Stimulated activated CD8-positive, alpha-beta memory T cell treated with anti-CD3 and anti-CD28 coated beads, Interleukin-15, amount 100 ng/mL, for 48 hours (primary cell): ENCODE data around the gene HK2.
"Not testable (repeated sequence)": the region's sequence is repeated elsewhere in the genome, so short reads cannot be mapped to it uniquely, and the experiment has no call there.

Experiments used
- DNase-seq, 2 donors: peaks; one replicate each; pipeline ENCODE4 v3.0.0-alpha.2; 2020; ENCODE audit warnings: low read depth in 2 of 2

The HK2 gene

GRCh38 chr2:74834792-74835755 lies 1.1 kb downstream of the HK2 start:
- DNase-seq: peak; percentile 58 to 66

DNA sequence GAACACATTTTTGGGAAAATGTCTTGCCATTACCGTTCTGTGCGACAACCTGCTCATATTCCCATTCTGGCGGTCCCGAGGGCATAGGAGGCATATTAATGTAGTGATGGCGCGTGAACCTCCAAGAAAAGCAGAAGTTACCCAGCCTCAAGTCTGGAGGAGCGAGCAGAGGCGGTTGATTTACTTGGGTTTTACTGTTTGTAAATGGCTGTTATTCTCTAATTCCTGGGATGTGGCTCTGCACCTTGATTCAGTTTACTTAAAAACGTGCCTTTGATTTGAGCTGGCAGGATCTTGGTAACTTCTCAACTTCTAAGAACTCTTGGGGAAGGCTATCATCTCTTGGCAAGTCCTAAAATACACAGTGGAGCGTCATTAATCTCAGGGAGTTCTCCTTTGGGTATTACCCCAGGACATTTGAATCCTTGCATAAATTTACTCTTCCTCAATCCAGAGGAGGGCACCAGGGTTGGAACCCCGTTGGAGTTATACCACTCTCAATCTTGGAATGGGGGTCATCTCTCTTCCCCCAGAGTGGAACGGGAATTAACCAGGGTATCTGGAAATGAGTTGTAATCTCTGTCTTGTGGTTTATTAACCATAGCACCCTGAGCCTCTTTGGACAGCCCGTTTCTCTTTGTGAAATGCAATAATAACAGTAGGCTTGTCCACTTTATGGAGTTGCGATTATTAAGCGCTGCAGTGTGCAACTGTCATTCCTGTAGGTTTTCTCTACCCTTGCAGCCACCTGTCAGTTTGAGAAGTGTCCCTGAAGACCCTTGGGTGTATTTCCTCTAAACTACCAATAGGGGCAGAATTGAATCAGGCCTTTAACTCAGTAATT lies 2.1 kb downstream of the HK2 start:
- no peak for DNase-seq

GRCh38 chr2:74836675-74837401 lies 2.9 kb downstream of the HK2 start:
- DNase-seq: no peak

DNA sequence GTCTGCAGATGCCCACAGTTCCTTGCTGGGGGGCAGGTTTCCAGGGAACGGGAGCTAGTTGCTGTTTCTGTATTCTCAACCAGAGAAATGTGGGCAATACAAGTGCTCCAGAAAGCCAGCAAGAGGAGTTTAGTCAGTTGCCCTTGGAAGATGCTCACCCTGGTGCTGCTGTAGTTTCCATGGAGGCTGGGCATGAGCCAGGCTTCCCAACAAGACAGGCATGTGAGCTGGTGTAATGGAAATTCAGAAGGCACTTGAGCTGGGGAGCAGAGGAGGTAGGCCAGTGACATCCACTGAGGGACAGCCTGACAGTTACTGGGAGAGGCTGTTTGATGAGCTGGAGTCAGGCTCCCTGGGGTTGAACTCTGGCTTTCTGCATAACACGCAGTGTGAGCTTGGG lies 7.7 kb downstream of the HK2 start:
- DNase-seq: no peak

DNA sequence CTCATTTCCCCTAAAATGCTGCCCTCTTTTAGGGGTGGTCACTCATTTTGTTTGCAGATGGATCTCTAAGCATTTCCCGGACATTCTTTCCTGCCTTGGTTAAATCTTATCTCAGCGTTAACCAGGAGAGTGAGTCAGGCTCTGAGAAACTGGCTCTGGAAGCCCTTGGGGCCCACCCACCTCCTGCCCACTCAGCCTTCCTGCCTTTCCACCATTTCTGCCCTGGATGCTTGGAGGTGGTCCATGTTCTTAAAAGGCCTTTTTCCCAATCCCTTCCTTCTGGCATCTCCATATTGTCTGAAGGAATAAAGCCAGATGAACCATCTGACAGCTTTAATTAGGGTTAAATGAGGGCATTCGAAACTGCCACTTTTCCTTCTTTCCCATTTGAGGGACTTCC lies 9.5 kb downstream of the HK2 start:
- DNase-seq: no peak

- DNase-seq: no peak
These were observed 10.0 kb downstream of the HK2 start for GRCh38 chr2:74843899-74844298.

GRCh38 chr2:74844752-74845151 lies 10.8 kb downstream of the HK2 start:
- no peak for DNase-seq

DNA sequence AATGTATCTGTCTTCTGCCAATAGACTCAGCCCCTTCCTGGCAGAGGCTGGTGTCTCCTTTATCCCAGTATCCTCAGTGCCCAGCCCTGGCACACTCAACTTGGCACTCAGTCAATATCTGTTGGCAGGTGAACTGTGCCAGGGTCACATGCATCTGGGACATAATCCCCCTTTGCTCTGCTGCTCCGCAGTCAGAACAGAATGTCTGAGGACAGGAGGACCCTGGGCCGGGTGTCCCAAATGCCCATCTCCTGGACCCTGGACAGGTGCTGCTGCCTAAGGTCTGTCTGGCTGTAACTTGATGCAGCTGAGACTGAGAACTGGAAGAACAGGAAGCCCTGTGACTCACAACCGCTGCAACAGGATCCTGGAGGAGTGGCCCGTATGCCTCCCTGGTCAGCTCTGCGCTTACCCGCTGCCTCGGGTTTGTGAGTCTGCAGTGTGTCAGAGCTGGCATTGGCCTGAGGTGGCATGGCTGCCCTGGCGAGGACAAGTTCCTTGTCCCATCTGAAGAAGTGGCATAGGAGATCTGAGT lies 11.4 kb downstream of the HK2 start:
- DNase-seq: no peak

GRCh38 chr2:74845991-74846390 lies 12.1 kb downstream of the HK2 start:
- no peak for DNase-seq

DNA sequence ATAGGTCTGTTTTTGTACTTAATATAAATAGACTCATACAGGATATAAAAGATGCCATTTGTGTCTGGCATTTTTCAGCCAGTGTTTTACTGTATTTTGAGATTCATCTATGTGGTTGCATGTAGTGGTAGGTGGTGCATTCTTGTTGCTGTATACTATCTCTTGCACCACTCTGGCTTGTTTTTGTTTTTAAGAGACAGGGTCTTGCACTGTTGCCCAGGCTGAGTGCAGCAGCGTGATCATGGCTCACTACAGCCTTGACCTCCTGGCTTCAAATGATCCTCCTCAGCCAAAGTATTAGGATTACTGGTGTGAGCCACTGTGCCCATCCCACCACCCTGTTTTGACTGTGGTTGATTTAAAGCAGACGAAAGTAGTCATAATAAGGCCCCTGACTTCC lies 12.6 kb downstream of the HK2 start:
- no peak for DNase-seq

GRCh38 chr2:74847070-74847858 lies 13.3 kb downstream of the HK2 start:
- DNase-seq: no peak

- no peak for DNase-seq
These were observed 15.4 kb downstream of the HK2 start for GRCh38 chr2:74849228-74849892.

- no peak for DNase-seq
These were observed 16.7 kb downstream of the HK2 start for GRCh38 chr2:74850496-74851190.

DNA sequence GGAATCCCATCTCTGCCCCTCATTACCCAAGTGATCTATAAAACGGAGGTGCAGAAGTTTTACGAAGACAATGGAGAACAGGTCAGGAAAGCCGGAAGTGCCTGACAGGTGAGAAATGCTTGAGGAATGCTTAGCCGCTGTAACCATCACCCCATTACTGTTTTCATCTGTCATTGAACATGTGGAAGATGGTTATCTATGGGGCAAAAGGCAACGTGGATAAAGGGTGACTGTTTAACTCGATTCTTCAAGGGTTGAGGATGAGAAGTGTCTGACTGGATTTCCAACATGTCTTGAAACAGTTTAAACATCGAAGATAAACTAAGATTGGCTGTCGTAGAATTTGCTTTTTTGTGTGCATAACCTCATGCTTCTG lies 17.3 kb downstream of the HK2 start:
- DNase-seq: no peak

GRCh38 chr2:74853360-74853759 lies 19.4 kb downstream of the HK2 start:
- DNase-seq: not testable (repeated sequence)

- no peak for DNase-seq
These were observed 20.5 kb downstream of the HK2 start for GRCh38 chr2:74854401-74854800.

- DNase-seq: not testable (repeated sequence)
These were observed 21.3 kb downstream of the HK2 start for GRCh38 chr2:74855114-74855707.

DNA sequence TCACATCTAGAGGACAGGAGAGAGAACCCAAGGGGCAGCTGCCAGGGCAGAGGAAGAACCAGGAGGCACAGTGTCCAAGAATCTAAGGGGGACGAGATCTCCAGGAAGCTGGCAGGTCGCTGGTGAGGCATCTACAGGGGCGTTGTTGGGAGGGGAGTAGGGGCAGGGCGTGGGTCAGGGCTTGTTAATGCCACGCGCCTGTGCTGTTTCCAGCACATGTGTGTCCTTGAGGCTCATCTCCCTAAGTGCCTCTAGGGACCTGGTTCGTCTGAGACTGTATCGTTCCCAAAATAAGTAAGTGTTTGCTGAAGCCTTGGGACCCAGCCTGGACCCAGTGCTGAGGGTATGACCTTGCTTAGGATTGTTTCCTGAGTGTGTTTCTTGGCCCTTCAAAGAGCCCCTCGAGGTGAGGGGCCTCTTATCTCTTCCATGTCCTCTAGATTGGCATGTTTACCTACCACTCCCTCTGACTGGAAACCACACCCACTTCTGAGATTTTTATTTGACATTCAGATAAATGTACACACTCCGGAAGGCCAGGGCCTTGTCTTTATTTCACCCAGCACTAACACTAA lies 22.2 kb downstream of the HK2 start:
- no peak for DNase-seq

DNA sequence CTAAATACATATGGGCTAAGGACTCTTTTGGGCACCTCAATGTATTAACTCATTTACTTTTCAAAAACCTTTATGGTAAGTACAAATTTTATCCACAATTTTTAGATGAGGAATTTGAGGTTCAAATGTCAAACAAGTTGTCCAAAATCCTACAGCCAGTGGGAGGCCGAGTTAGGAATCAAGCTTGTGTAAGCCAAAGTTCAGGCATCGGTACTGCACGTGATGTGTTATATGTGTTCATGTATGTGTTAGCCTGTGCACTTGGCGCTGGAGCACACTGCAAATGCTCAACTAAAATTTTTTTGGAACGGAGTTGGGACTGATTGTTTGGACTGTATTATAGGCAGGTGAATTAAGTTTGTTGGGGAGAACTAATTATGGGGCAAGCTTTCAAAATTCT lies 22.7 kb downstream of the HK2 start:
- DNase-seq: no peak
